ENCODE measurements around the gene MORN1. TPM values are rescaled to one million over a fixed set of nuclear protein-coding genes. Genes with fewer than 3 reads are reported as not detected.
A peak's percentile ranks its signal among the peaks of the same experiment; 100 is the strongest.

Gene MORN1
- total and polyA plus RNA-seq, 10 of the 15 experiments (the other 5 are each of a cell fraction or from before 2014, with no cell fraction given), result 0.76 to 7.9 (median 5.5) TPM

DNA sequence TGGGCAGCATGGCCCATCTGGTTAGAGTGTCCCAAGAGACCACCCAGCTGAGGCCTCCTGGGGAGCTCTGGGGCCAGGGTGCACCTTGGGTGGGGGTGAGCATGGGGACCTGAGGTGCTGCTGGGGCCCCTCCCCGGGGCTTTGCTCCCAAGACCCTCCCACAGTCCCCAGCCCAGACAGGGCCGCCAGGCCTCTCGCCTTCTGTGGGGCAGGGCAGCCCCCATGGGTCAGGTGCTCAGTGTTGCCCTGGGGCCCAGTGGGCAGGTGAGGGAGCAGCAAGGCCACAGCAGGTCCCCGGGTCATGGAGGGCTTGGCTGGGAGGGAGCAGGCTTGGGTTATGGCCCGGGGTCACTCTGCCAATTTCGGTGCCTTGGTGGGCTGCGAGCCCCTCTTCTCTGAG lies 45.5 kb upstream of the MORN1 start (continued):
- TF ChIP-seq, protein P1, sequence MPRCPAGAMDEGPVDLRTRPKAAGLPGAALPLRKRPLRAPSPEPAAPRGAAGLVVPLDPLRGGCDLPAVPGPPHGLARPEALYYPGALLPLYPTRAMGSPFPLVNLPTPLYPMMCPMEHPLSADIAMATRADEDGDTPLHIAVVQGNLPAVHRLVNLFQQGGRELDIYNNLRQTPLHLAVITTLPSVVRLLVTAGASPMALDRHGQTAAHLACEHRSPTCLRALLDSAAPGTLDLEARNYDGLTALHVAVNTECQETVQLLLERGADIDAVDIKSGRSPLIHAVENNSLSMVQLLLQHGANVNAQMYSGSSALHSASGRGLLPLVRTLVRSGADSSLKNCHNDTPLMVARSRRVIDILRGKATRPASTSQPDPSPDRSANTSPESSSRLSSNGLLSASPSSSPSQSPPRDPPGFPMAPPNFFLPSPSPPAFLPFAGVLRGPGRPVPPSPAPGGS (IDR thresholded peaks at IDR 0.05; ENCODE audit: borderline replicate concordance, insufficient read depth, low read depth, low read length, poor library complexity, severe bottlenecking), result no peak
- TF ChIP-seq, protein P2, sequence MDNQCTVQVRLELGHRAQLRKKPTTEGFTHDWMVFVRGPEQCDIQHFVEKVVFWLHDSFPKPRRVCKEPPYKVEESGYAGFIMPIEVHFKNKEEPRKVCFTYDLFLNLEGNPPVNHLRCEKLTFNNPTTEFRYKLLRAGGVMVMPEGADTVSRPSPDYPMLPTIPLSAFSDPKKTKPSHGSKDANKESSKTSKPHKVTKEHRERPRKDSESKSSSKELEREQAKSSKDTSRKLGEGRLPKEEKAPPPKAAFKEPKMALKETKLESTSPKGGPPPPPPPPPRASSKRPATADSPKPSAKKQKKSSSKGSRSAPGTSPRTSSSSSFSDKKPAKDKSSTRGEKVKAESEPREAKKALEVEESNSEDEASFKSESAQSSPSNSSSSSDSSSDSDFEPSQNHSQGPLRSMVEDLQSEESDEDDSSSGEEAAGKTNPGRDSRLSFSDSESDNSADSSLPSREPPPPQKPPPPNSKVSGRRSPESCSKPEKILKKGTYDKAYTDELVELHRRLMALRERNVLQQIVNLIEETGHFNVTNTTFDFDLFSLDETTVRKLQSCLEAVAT (IDR thresholded peaks at IDR 0.05), result no peak

DNA sequence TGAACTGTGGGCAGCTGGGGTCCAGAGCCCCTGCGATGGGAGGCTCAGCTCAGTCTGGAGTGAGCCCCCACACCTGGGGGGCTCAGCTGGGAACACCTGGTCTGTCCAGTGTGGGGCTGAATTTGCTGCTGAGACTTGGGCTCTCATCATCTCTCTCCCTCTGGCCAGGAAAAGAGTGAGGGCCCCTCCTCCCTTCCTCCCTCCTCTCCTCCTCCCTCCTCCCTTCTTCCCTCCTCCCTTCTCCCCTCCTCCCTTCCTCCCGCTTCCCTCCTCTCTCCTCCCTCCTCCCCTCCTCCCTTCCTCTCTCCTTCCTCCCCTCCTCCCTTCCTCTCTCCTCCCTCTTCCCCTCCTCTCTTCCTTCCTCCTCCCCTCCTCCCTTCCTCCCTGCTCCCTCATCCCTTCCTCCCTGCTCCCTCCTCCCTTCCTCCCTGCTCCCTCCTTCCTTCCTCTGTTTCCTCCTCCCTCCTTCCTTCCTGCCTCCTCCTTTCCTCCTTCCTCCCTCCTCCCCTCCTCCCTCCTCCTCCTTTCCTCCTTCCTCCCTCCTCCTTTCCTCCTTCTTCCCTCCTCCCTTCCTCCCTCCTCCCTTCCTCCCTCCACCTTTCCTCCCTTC lies 44.5 kb upstream of the MORN1 start:
- ChIA-PET SMC1A (ENCODE audit: uncharacterized antibody, unreplicated experiment) (no interaction called here), POLR2A (no interaction called here), RAD21 (ENCODE audit: unreplicated experiment) (no interaction called here), CTCF (no interaction called here)
- Histone ChIP-seq H3K79me2 (ENCODE audit: control insufficient read depth, insufficient read depth, low read length) (no peaks in the 10 kb centered on the region), H3K27ac (ENCODE audit: control insufficient read depth, insufficient read depth) (no peak overlapping the region), H3K4me1 (ENCODE audit: control insufficient read depth, insufficient read depth, low read length) (peaks cover 11% of the 10 kb centered on the region), H4K20me1 (ENCODE audit: control insufficient read depth, insufficient read depth) (no peaks in the 10 kb centered on the region), H3K4me2 (ENCODE audit: control insufficient read depth, insufficient read depth) (no peak overlapping the region), H3K4me3 (no peak overlapping the region), H3K9ac (ENCODE audit: control insufficient read depth, insufficient read depth, low read length) (no peak overlapping the region), H3K9me3 (replicated peaks; ENCODE audit: control insufficient read depth, insufficient read depth, low read length) (no peaks in the 10 kb centered on the region), H2AFZ (ENCODE audit: control insufficient read depth, low read depth, low read length) (no peak overlapping the region), H3K27me3 (replicated peaks in 1 of 2; ENCODE audit: control insufficient read depth in 2 of 2, insufficient read depth in 2 of 2, low read length in 1 of 2) (no peaks in the 10 kb centered on the region; a peak in 2 of 4 replicates), H3K36me3 (ENCODE audit: control insufficient read depth in 2 of 2, insufficient read depth in 2 of 2, low read length in 1 of 2) (no peaks in the 10 kb centered on the region)
- TF ChIP-seq, protein P3, sequence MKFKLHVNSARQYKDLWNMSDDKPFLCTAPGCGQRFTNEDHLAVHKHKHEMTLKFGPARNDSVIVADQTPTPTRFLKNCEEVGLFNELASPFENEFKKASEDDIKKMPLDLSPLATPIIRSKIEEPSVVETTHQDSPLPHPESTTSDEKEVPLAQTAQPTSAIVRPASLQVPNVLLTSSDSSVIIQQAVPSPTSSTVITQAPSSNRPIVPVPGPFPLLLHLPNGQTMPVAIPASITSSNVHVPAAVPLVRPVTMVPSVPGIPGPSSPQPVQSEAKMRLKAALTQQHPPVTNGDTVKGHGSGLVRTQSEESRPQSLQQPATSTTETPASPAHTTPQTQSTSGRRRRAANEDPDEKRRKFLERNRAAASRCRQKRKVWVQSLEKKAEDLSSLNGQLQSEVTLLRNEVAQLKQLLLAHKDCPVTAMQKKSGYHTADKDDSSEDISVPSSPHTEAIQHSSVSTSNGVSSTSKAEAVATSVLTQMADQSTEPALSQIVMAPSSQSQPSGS (IDR thresholded peaks at IDR 0.05; ENCODE audit: low read length), result no peak
- 0 out of 2 replicates have a peak, but pooled peaks have one; percentile 43 for TF ChIP-seq NFXL1 (IDR thresholded peaks at IDR 0.05; ENCODE audit: borderline replicate concordance)
- ATAC-seq (no peak), FAIRE-seq (no peak), DNase-seq (ENCODE audit: low read depth, low spot score) (no peak)
- 0% methylated on average over 1 of the region's 2 CpGs for WGBS (ENCODE audit: insufficient coverage, insufficient replicate concordance, low lambda C conversion rate, missing lambda C conversion rate)
- in situ Hi-C loops (cut with MboI) (no loop called here), intact Hi-C loops (cut with micrococcal nuclease; ENCODE audit: unreplicated experiment) (no loop called here)
- no TSS peak for BruUV-seq (replicated peaks)

Measured in GM12878 (cell line).